AG04449 (cell line): ENCODE results near the gene ABCB10.
"Not testable (repeated sequence)": the region's sequence is repeated elsewhere in the genome, so short reads cannot be mapped to it uniquely, and the experiment has no call there.

Experiments
- CTCF ChIA-PET: fragments of 350-600 bp; formaldehyde crosslinking; extraction: SDS; loops from one replicate; lab custom pipeline; 2021; ENCODE audit warnings: antibody characterized with exemption; lab: Yijun Ruan, JAX
- POLR2A ChIA-PET: fragments of 400-600, 350-600 bp; formaldehyde crosslinking; extraction: SDS; loops from one replicate; lab custom pipeline; 2020; ENCODE audit warnings: antibody characterized with exemption, inconsistent platforms; lab: Yijun Ruan, JAX
- DNase-seq: peaks from one replicate; pipeline ENCODE4 v3.0.0-alpha.2; 2010; ENCODE audit warnings: low read depth, low spot score
- H3K4me3 ChIP-seq: 2 replicates; pipeline ENCODE4 v1.5.1; 2011; ENCODE audit warnings: low read depth, mild to moderate bottlenecking, control low read depth, low read length
- TF ChIP-seq, protein P1 (sequence below): IDR thresholded peaks from one replicate; pipeline ENCODE4 v1.5.1; 2011; ENCODE audit warnings: mild to moderate bottlenecking, moderate library complexity, low read length, control low read depth, inconsistent platforms; ENCODE audit not compliant: insufficient read depth; ENCODE audit errors: missing control alignments

Gene ABCB10

DNA sequence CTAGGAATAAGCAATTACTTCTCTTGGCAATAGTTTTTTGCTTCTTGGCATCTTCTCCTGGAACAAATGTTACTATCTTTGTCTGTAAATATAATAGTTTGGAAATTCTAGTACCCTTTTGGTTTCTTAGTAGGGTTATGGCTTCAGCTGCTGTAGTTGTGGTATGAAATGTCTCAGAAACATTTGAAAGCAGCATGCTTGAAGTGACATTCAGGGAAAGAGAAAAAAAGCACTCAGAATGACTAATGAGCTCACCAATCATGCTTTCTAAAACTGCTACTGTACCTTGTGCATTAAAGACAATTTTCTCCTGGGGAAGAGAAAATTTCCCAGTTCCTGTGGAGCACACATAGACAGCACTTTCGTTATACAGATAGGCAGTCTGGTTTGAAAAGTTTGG, 71.3 kb downstream of the ABCB10 start:
- ChIA-PET CTCF (interaction anchor here (1.0 to 1.1 kb wide), 3 partner anchors 9 to 822 kb away, joined by 4 to 5 read pairs (median 4); no protein-coding TSS in a partner anchor), POLR2A (no interaction called here)
- TF ChIP-seq, protein P1, sequence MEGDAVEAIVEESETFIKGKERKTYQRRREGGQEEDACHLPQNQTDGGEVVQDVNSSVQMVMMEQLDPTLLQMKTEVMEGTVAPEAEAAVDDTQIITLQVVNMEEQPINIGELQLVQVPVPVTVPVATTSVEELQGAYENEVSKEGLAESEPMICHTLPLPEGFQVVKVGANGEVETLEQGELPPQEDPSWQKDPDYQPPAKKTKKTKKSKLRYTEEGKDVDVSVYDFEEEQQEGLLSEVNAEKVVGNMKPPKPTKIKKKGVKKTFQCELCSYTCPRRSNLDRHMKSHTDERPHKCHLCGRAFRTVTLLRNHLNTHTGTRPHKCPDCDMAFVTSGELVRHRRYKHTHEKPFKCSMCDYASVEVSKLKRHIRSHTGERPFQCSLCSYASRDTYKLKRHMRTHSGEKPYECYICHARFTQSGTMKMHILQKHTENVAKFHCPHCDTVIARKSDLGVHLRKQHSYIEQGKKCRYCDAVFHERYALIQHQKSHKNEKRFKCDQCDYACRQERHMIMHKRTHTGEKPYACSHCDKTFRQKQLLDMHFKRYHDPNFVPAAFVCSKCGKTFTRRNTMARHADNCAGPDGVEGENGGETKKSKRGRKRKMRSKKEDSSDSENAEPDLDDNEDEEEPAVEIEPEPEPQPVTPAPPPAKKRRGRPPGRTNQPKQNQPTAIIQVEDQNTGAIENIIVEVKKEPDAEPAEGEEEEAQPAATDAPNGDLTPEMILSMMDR = no peak
- DNase-seq = no peak
- H3K4me3 ChIP-seq = no peak overlapping the region

GRCh38 chr1:229485318-229485717, 73.2 kb downstream of the ABCB10 start:
- ChIA-PET POLR2A (no interaction called here), CTCF (interaction anchor here (1.1 to 7.0 kb wide), 3 partner anchors 11 to 228 kb away, joined by 3 to 231 read pairs (median 38); no protein-coding TSS in a partner anchor)
- H3K4me3 ChIP-seq = no peak overlapping the region
- no peak for DNase-seq
- TF ChIP-seq, protein P1 = no peak

DNA sequence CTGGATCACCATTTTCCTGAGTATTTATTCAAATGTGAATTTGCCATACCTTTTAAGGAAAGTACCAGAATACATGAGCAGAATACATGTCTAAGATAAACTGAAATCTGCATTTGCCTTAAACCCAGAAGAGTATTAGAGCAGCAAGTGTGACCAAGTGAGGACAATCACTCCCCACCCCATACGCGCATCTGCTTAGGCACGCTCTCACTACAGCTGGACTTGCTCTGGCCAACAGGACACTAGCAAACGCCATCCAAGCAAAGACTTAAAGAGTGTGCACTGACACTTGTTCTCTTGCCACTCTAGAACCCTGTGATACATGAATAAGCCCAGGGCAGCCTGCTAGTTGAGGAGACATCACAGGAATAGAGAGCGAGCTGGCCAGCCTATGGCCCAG, 76.0 kb downstream of the ABCB10 start:
- no peak for DNase-seq
- ChIA-PET CTCF (interaction anchor here (0.7 to 7.0 kb wide), 31 partner anchors 9 to 818 kb away, joined by 3 to 231 read pairs (median 4); partner anchors contain the start of gene NUP133), POLR2A (no interaction called here)
- TF ChIP-seq, protein P1 = no peak
- H3K4me3 ChIP-seq = no peak overlapping the region

DNA sequence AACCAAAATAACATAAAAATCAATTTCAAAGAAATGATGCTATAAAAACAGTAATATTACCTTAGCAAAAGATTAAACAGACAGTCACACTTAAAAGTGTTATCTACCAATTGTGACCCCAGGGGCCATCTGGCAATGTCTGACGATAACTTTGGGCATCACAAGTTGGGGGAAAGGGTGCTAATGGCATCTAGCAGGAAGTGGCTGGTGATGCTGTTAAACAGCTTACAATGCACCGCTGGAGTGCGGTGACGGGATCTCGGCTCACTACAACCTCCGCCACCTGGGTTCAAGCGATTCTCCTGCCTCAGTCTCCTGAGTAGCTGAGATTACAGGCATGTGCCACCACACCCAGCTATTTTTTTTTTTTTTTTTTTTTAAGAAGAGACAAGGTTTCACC, 78.0 kb downstream of the ABCB10 start:
- ChIA-PET POLR2A (no interaction called here), CTCF (interaction anchor here (0.6 to 7.0 kb wide), 10 partner anchors 11 to 816 kb away, joined by 3 to 231 read pairs (median 11); no protein-coding TSS in a partner anchor)
- no peak for DNase-seq
- H3K4me3 ChIP-seq = no peak overlapping the region
- TF ChIP-seq, protein P1 = no peak

DNA sequence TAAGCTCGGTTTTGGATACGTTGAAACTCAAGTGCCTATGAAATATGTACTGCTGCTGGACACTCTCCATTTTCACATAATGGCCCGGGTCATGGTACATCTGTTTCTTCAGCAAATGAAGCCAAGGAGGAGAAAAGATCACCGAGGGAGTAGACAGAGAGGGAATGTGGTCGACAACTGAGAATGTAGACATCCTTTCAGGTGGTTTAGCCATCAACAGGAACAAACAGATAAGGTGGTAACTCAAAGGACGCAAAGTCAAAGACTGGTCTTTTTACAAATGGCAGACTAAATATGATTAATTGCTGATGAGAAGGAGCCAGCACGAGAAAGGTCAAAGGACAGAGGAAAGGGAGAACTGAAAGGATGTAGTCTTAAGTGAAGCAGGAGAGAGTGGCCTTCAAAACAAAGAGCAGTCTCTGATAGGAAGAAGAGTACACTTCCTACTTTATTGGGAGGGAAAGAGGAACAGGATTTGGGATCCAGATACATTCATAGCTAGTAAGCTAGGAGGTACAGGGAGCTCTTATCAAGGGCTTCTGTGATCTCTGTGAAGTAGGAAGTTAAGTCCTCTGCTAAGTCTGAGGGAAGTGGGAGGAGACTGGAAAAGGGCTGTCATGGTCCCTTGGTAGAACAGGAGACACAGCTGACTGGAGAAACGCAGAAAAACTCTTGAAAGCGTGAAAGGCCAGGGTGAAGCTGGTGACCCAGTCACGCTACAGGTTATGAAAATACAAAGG, 78.7 kb downstream of the ABCB10 start:
- TF ChIP-seq, protein P1 = no peak
- H3K4me3 ChIP-seq = no peak overlapping the region
- POLR2A ChIA-PET = no interaction called here
- DNase-seq = no peak
- CTCF ChIA-PET = interaction anchor here (1.1 to 7.0 kb wide), 7 partner anchors 9 to 811 kb away, joined by 3 to 231 read pairs (median 6); no protein-coding TSS in a partner anchor

GRCh38 chr1:229478852-229479251, 79.7 kb downstream of the ABCB10 start:
- no peak for DNase-seq
- TF ChIP-seq, protein P1 = no peak
- ChIA-PET POLR2A (no interaction called here), CTCF (interaction anchor here (1.1 to 7.0 kb wide), 4 partner anchors 8 to 221 kb away, joined by 3 to 231 read pairs (median 39); no protein-coding TSS in a partner anchor)
- H3K4me3 ChIP-seq = no peak overlapping the region

- POLR2A ChIA-PET, DNase-seq, H3K4me3 ChIP-seq: not testable (repeated sequence)
- CTCF ChIA-PET = interaction anchor here (1.4 to 3.2 kb wide), 4 partner anchors 9 to 812 kb away, joined by 4 to 24 read pairs (median 7); no protein-coding TSS in a partner anchor
Observed at GRCh38 chr1:229475859-229476258, 82.6 kb downstream of the ABCB10 start.
